Upper lobe of left lung (tissue), 6 donors: ENCODE results near the gene CAMSAP1. TPM values are rescaled to one million over a fixed set of nuclear protein-coding genes. Genes with fewer than 3 reads are reported as not detected.
A peak's percentile ranks its signal among the peaks of the same experiment; 100 is the strongest.

Experiments used
- ATAC-seq, 2 donors: fragments of 200-7000 bp; cut with Tn5 transposase; one replicate each; pipeline ENCODE4 v1.9.1; 2022; ENCODE audit warnings: mild to moderate bottlenecking in 2 of 2, moderate library complexity in 2 of 2; ENCODE audit not compliant: low FRiP score in 2 of 2
- DNase-seq, 2 donors: peaks; one replicate each; pipeline ENCODE4 v3.0.0-alpha.2; 2019 to 2020
- H3K27ac ChIP-seq, 4 donors: fragments of 200-600 bp; sonication (generic); one replicate each; pipeline ENCODE4 v1.5.1; 2016 to 2019
- H3K27me3 ChIP-seq, 4 donors: fragments of 200-600 bp; sonication (generic); one replicate each; pipeline ENCODE4 v1.5.1; 2017 to 2019
- H3K36me3 ChIP-seq, 4 donors: fragments of 200-600 bp; sonication (generic); one replicate each; pipeline ENCODE4 v1.5.1; 2016 to 2019
- H3K4me1 ChIP-seq, 4 donors: fragments of 200-600 bp; sonication (generic); one replicate each; pipeline ENCODE4 v1.5.1; 2018 to 2019
- H3K4me3 ChIP-seq, 4 donors: fragments of 200-600 bp; sonication (generic); one replicate each; pipeline ENCODE4 v1.5.1; 2017 to 2019; ENCODE audit warnings: mild to moderate bottlenecking in 2 of 4, moderate library complexity in 1 of 4
- H3K9me3 ChIP-seq, 4 donors: fragments of 200-600 bp; sonication (generic); one replicate each; pipeline ENCODE4 v1.5.1; 2018 to 2019
- CTCF ChIP-seq, 6 experiments: fragments of 450-650 bp in 4 of 6; fragments of 200-600 bp in 2 of 6; sonication (generic) in 2 of 6; IDR thresholded peaks; one replicate each; pipeline ENCODE4 v1.5.1; 2016 to 2019; ENCODE audit warnings: antibody characterized with exemption in 6 of 6
- EP300 ChIP-seq, 4 donors: sonication (generic); formaldehyde crosslinking; IDR thresholded peaks; one replicate each; pipeline ENCODE4 v1.5.1; 2017; ENCODE audit warnings: antibody characterized with exemption in 4 of 4, control low read depth in 2 of 4
- POLR2A ChIP-seq, 4 donors: fragments of 450-650 bp; IDR thresholded peaks; one replicate each; pipeline ENCODE4 v1.5.1; 2016 to 2017; ENCODE audit warnings: antibody characterized with exemption in 4 of 4, mild to moderate bottlenecking in 2 of 4
- POLR2AphosphoS5 ChIP-seq, 2 donors: sonication (generic); formaldehyde crosslinking; IDR thresholded peaks; one replicate each; pipeline ENCODE4 v1.5.1; 2017; ENCODE audit warnings: antibody characterized with exemption in 2 of 2
- WGBS, 2 donors: methylation state at CpG; one replicate each; pipeline ENCODE4 v1.1.5; 2017 to 2018; 5-methylcytosine and 5-hydroxymethylcytosine counted together
- total RNA-seq, 6 donors: library from RNA; depleted of rRNA in 4 of 6; stranded (reverse); fragments of >200 nt in 4 of 6; gene quantifications; one replicate each; pipeline versions ENCODE4 v1.1.0 to v1.2.1, GENCODE V29; 2016 to 2021
- donor health status: DM: no; HTN: no; CAD: no; lungs with moderate emphysema.
- donor health status: DM: no; HTN: yes; CAD: no; lungs with severe emphysema.

Gene CAMSAP1
- total RNA-seq, 6 donors from 2014 or later = 29.9 to 39.7 (median 34.1) TPM

- H3K27me3 ChIP-seq = no peaks in the 10 kb centered on the region
- H3K4me1 ChIP-seq = peaks cover 22 to 32% (median 25%) of the 10 kb centered on the region in 4 donors
- DNase-seq = no peak
- no peaks in the 10 kb centered on the region for H3K9me3 ChIP-seq
- no peak overlapping the region for H3K27ac ChIP-seq
- no peak for ATAC-seq
- H3K4me3 ChIP-seq = no peak overlapping the region
- TF ChIP-seq POLR2AphosphoS5 (IDR thresholded peaks at IDR 0.05) = no peak
- TF ChIP-seq CTCF (IDR thresholded peaks at IDR 0.05) = no peak
- no peak for TF ChIP-seq EP300 (IDR thresholded peaks at IDR 0.05)
- no peak for TF ChIP-seq POLR2A (IDR thresholded peaks at IDR 0.05)
- WGBS, 2 donors = 92 to 93% methylated on average over 10 to 15 of the region's 15 CpGs
- peaks cover 0 to 13% (median 2%) of the 10 kb centered on the region in 4 donors for H3K36me3 ChIP-seq
Observed at GRCh38 chr9:135883410-135884089, 23.8 kb downstream of the CAMSAP1 start.

DNA sequence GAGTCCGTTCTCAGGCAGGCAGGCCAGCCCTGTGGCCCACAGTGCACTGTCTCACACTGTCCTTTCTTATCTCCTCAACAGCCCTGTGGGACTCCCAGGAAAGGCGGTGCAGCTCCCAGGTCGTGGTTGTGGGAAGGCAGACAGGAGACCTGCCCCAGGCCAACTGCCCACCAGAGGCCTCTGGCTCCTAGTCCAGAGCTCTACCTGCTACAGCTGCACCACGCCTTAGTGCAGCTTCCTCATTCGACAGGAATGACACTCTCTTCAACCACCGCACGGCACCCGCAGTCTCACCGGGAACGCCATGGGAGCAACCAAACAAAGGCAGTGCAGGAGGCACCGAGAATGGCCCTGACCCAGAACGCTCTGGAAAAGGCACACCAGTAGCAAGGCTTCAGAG is 25.3 kb downstream of the CAMSAP1 start:
- WGBS, 2 donors = 70 to 91% methylated on average over 12 of the region's 12 CpGs
- no peak overlapping the region for H3K4me3 ChIP-seq
- H3K9me3 ChIP-seq = no peaks in the 10 kb centered on the region
- peaks cover 8 to 17% (median 10%) of the 10 kb centered on the region in 4 donors for H3K4me1 ChIP-seq
- H3K27ac ChIP-seq = no peak overlapping the region
- peaks cover 0 to 13% (median 2%) of the 10 kb centered on the region in 4 donors for H3K36me3 ChIP-seq
- ATAC-seq (no peak), DNase-seq (no peak)
- TF ChIP-seq CTCF (IDR thresholded peaks at IDR 0.05) (no peak), POLR2AphosphoS5 (IDR thresholded peaks at IDR 0.05) (no peak), POLR2A (IDR thresholded peaks at IDR 0.05) (no peak)
- no peaks in the 10 kb centered on the region for H3K27me3 ChIP-seq

GRCh38 chr9:135880438-135880837 is 26.9 kb downstream of the CAMSAP1 start:
- Histone ChIP-seq H3K36me3 (peaks cover 0 to 13% (median 2%) of the 10 kb centered on the region in 4 donors), H3K9me3 (no peaks in the 10 kb centered on the region), H3K4me3 (no peak overlapping the region), H3K27ac (no peak overlapping the region), H3K4me1 (peaks cover 0 to 6% (median 1%) of the 10 kb centered on the region in 4 donors), H3K27me3 (no peaks in the 10 kb centered on the region)
- DNase-seq = no peak
- no peak for TF ChIP-seq POLR2A (IDR thresholded peaks at IDR 0.05)
- TF ChIP-seq POLR2AphosphoS5 (IDR thresholded peaks at IDR 0.05) = no peak
- TF ChIP-seq CTCF (IDR thresholded peaks at IDR 0.05) = no peak
- no peak for TF ChIP-seq EP300 (IDR thresholded peaks at IDR 0.05)
- ATAC-seq = no peak
- 89 to 94% methylated on average over 12 of the region's 12 CpGs for WGBS, 2 donors

DNA sequence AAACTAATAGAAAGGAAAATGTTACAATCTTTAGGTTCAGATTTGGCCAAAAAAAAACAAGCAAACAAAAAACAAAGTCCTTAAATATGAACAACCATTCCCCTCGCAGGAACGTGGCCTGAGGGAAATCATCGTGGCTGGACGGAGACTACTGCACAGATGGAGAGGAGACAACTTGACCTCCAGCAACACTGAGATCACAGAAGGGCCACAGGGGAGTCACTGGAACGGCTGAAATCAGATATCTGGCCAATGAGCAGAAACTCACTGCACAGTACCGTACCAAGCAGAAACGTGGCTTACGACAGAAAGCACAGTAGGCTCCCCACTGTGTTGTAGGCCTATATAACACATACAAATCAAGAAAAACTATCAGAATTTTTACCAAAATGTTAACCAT is 27.7 kb downstream of the CAMSAP1 start:
- Histone ChIP-seq H3K9me3 (no peaks in the 10 kb centered on the region), H3K36me3 (peaks cover 0 to 13% (median 2%) of the 10 kb centered on the region in 4 donors), H3K27ac (no peak overlapping the region), H3K4me3 (no peak overlapping the region), H3K4me1 (peaks cover 0 to 2% (median 0%) of the 10 kb centered on the region in 4 donors), H3K27me3 (no peaks in the 10 kb centered on the region)
- ATAC-seq (peak in 1 of 2 donors; percentile 41), DNase-seq (no peak)
- WGBS, 2 donors = 83 to 89% methylated on average over 8 of the region's 8 CpGs
- TF ChIP-seq EP300 (IDR thresholded peaks at IDR 0.05) (no peak), CTCF (IDR thresholded peaks at IDR 0.05) (no peak), POLR2A (IDR thresholded peaks at IDR 0.05) (no peak)

DNA sequence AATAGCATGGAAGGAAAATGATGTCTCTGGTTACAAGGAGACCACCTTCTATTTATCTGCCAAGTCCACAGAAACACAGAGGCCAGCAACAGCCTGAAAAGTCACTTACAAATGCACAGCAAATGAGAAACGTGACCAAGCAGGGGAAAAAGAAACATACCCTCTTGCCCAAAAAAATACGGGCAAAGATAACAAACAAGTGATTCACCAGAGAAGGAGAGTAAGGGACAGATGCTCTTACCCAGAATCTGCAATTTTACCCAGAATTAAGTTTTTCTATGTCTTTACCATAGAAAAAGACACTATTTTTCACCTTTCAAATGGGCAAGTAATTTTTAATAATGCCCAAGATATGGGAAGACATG is 28.1 kb downstream of the CAMSAP1 start:
- ATAC-seq = no peak
- Histone ChIP-seq H3K9me3 (no peaks in the 10 kb centered on the region), H3K27ac (no peak overlapping the region), H3K36me3 (peaks cover 0 to 13% (median 2%) of the 10 kb centered on the region in 4 donors), H3K27me3 (no peaks in the 10 kb centered on the region), H3K4me1 (no peaks in the 10 kb centered on the region), H3K4me3 (no peak overlapping the region)
- no peak for TF ChIP-seq POLR2A (IDR thresholded peaks at IDR 0.05)
- no peak for TF ChIP-seq POLR2AphosphoS5 (IDR thresholded peaks at IDR 0.05)
- TF ChIP-seq CTCF (IDR thresholded peaks at IDR 0.05) = no peak
- no peak for TF ChIP-seq EP300 (IDR thresholded peaks at IDR 0.05)
- no peak for DNase-seq
- 89 to 90% methylated on average over 2 of the region's 2 CpGs for WGBS, 2 donors
